GM19463 (cell line): ENCODE measurements around the gene SMPDL3A.
"Not testable (repeated sequence)": the region's sequence is repeated elsewhere in the genome, so short reads cannot be mapped to it uniquely, and the experiment has no call there.

Experiments
- ATAC-seq: cut with Tn5 transposase; IDR thresholded peaks from one replicate; pipeline ENCODE4 v1.9.1; 2021; ENCODE audit warnings: mild to moderate bottlenecking, moderate library complexity; ENCODE audit not compliant: unreplicated experiment

The SMPDL3A gene, protein sequence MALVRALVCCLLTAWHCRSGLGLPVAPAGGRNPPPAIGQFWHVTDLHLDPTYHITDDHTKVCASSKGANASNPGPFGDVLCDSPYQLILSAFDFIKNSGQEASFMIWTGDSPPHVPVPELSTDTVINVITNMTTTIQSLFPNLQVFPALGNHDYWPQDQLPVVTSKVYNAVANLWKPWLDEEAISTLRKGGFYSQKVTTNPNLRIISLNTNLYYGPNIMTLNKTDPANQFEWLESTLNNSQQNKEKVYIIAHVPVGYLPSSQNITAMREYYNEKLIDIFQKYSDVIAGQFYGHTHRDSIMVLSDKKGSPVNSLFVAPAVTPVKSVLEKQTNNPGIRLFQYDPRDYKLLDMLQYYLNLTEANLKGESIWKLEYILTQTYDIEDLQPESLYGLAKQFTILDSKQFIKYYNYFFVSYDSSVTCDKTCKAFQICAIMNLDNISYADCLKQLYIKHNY

DNA sequence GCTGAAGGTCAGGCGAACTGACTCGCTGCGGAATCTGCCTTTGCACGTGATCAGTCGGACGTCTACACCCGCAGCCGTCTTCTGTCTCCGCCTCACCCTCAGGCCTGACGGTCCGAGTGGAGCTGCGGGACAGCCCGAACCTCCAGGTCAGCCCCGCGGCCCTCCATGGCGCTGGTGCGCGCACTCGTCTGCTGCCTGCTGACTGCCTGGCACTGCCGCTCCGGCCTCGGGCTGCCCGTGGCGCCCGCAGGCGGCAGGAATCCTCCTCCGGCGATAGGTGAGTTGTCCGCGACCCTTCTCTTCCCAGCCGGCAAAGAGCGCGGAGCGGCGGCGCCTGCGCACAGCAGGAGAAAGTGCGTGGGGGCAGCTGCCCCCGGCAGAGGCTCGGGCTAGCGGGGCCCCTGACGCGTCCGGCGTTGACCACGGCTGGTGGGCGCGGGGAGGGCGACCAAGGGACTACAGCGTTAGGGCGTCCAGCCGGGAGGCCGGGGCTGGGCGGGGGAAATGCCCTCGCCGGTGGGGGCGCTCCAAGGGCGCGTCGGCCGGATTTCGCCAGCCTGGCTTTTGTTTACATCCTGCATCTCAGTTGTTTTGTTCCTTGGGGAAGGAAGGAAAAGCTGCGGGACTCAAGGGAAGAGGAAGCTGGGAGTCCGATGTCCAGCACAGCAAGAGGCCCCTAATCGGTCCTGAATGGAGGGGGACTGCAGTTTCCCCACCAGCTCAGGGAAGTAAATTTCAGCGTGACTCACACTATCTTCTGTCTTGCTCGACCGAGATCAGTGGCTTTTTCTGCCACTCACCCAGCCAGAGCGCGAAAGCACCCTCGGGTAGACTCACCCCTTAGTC is at the start of gene SMPDL3A:
SMPDL3A (plus strand) TSS at position 77 of the 846 bp plus-strand sequence; CDS start at position 166, 89 bp downstream.
- ATAC-seq: peak; percentile 53

DNA sequence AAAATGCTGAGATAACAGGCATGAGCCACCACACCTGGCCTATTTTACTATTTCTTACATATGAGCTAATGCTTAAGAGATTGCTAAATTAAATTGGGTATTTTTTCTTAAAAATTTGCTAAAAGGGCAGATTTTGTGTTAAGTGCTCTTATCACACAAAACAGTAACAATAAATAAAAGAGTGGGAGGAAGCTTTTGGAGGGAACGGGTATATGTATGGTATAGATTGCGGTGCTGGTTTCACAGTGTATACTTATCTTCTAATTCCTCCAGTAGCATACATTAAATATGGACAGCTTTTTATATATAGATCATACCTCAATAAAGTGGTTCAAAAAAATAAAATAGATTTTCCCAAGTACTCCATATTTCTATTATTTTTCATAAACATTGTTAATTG is 49.0 kb upstream of the SMPDL3A start:
- ATAC-seq: no peak

DNA sequence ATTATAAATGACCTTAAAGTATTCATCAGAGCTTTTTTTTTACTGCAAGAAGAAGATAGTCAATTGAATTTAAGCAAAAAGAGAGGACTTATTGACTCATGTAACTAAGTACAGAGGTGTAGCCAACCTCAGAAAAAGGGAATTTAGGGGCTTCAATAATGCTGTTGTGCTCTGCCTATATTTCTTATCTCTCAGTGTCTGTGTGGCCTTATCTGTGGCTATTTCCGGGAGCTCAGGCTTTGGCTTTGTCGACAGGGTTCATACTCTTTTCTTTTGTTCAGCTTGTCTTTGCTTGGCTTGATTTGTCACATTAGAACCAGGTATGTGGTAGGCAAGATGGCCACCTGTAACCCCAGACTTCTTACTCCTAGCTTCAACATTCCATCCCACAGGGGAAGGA is 48.1 kb upstream of the SMPDL3A start:
- no peak for ATAC-seq

DNA sequence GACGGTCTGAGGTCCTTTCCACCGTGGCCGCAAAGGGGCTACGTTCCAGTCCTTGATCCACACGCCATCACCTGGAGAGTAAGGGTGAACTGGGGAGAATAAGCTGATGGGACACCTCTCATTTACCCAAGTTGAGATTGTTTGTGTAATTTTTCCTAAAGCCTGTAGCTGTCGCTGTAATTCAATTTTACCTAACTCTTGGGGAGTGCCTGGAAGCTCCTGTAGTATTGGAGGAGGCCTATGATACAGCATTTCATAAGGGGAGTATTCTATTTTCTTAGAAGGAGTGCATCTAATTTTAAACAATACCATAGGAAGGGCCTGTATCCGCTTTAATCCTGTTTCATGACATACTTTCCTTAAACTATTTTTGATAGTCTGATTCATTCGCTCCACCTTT is 44.8 kb upstream of the SMPDL3A start:
- not testable (repeated sequence) for ATAC-seq

DNA sequence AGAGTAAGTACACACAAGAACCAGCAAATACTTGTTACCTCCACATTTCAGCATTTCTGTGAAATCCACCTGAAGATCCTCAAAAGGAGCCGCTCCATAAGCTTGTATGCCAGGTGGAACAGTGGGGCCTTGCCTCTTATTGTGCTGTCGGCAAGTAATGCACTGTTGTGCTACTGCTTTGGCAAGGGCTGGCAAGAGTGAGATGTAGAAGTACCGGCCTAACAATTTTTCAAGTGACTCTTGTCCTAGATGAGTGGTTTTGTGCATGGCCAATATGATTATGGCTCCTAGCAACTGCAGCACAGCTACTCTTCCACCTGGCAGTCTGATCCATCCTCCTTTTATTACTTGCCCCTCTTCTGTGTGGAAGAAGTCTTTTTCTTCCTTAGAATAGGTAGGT is 44.2 kb upstream of the SMPDL3A start:
- not testable (repeated sequence) for ATAC-seq

DNA sequence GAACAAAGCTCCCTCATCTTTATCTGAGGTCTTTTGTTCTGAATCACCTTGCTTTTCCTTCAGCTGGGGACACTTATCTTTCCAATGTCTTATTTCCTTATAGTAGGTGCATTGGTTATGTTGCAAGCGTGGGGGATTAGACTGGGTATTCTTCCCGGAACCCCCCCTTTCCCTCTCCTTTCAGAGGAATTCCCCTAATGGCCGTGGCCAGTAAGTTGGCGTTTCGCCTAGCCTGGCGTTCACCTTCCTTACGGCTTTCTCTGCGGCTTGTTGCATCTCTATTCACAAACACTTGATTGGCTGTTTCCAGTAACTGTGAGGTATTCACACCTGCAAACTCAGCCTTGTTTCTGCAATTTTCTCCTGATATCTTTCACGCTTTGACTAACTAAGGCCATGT is 42.4 kb upstream of the SMPDL3A start:
- no peak for ATAC-seq

DNA sequence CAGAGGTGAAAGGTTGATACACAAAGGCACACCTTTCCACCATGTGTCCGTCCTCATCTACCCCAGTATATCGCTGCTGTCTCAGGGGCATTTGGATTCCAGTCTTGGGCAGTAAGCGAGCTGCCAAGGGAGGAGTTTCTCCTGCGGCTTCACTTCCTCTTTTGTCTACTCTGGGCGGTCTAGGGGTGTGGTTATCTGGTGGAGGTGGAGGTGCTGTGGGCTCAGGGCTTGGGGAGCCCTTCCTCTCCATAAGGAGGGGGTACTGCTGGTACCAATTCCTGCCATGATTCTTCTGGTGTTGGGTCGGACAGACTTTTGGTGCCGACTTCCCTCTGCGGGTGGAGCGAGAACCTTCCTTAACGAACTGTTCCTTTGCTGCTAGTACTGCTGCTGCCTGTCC is 41.5 kb upstream of the SMPDL3A start:
- no peak for ATAC-seq

DNA sequence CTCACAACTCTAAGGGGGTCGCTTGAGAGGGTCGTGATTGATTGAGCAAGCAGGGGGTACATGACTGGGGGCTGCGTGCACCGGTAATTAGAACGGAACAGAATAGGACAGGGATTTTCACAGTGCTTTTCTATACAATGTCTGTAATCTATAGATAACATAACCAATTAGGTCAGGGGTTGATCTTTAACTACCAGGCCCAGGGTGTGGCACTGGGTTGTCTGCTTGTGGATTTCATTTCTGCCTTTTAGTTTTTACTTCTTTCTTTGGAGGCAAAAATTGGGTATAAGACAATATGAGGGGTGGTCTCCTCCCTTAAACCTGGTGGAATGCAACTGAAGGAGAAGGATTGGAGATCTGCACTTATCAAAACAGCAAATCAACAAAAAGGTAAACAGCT is 40.1 kb upstream of the SMPDL3A start:
- not testable (repeated sequence) for ATAC-seq

DNA sequence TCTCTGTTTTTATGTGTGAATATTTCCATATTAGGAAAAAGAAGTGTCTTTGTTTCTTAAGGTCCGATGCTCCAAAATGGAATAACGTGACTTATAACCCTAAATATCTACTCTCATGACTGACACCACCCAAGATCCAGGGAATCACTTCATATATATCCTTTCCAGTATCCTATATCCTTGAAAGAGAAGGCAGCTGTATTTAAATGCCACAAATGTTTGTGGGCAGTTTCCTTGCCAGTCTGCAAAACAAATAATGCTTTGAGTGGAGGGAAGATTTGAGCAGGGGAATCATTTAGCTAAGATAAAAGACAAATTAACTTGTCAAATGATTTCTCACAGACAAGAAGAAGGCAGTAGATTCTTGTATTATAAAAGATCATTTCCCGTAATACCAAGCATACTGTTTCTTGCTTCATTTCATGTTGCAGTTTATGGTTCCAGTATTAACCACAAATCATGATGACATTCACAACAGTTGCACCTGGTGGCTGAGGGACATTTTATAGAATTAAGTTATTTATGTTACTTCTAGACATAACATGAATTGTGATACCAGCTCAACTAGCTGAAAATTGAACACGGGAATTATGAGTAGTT is 39.5 kb upstream of the SMPDL3A start:
- no peak for ATAC-seq

DNA sequence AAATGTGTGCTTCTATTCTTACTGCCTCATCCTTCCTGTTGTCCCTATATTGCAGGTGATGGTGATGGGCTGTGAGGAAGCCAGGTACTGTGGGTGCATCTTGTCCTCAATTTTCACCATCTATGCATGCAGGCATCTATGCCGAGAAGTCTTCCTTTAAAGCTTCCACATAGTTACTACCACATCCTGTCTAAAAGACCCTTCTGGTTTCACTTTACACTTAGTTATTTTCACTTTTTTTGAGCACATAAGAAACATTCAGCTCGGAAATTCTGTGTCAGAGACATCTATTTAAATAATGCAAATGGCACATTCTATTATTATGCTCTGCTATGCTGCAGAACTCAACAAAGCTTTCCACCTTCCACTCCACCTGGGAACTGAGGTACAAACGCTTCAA is 37.7 kb upstream of the SMPDL3A start:
- ATAC-seq: peak; percentile 77

DNA sequence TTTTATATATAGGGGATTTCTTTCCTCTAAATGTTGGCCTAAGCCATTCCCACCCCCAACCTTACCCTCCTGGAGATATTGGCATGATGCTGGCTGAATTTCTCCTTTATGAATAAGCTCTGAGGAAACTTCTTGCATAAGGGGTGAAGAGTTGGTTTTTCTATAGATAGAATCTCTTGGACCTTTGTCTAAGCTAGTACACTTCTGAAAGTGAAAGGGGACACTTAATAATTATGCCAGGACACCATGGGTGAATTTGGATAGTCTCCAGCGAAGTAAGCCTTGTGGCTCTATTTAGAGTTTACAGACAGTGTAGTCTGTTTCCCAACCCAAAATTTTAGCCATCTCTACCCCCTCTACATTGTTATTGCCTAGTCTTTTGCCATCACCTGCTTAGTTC is 36.6 kb upstream of the SMPDL3A start:
- peak; percentile 30 for ATAC-seq

DNA sequence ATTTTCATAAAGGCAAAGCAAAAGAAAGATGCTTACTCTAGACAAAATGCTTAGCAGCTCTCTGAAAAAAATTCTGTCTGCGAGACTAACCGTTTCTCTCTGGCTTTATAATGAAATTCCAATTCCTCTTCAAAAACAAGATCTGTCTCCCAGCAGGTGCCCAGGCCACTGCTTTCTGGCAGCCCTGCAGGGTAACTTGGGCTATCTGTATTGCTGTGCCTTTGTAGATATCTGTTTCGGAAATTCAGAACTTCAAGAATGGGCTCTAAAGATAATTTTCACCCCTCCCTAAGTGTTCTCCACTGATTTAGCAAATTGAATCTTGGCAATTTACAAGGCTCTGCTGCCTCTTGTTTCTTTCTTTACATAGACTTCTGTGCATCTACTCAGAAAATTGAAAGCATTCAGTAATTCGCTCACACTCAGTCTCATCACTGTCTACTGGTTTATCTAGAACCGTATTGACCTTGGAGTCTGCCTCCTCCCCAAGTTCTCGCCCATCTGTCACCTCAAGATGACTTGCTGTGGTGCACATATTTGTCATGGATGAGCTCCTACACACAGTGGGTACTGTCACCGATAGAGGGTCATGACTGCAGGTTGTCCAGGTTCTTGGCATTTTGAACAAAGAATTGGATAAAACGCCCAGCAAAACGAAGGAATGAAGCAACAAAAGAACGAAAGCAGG is 35.9 kb upstream of the SMPDL3A start:
- no peak for ATAC-seq

DNA sequence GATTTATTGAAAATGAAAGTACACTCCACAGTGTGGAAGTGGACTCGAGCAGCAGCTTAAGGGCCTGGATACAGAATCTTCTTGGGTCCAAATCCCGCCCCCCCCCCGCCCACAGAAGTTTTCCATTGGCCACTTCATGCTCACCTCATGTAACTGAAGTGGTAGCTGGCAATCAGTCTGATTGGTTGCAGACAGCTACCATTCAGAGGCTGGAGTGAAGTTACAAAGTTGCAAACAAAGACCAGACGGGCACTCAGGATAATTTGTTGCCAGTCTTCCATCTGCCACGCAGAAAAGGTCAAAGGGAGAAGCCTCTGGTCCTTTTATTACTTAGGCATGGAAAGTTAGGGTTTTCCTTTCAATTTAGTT is 35.4 kb upstream of the SMPDL3A start:
- no peak for ATAC-seq

DNA sequence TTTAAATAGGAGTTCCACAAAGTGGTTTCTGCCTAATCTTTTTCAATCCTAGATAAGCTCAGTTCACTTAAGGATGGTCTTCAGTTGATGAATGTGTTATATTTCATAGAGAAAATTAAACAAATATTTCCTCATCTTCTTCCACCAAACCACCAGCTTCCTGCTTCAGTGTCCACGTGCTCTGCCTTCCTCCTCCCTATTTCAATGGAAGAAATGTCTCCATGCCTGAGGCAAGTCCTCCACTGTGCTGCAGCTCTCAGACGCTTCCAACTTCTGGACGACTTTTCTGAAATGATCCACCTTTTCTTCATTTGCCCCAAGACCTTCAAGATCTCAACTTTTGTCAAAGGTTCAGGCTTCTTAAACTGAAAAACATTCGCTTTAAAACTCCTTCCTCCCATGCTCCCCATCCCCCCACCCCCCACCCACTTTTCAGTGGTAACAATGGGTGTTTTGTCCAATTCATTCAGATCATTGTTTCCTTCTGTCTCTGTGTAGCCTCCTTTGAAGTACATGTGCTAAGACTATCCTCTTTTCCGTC is 34.8 kb upstream of the SMPDL3A start:
- ATAC-seq: no peak

DNA sequence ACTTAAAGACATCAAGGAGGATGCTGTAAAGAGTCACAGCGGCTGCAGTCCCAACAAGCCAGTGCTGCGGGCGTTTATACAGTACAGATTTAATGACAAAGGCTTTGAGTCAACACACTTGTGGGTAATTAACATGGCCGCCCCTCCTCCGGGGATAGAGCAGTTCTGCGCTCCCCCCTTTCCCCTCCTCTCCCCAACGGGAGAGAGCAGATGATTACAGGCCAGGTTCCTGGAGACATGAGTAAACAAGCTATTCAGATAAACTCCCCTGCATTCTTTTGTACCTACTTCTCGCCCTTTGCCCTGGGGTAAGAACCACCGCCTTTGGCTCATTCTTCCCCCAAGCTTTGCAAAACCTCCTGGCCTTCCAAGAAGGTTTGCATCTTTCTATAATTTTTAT is 33.2 kb upstream of the SMPDL3A start:
- ATAC-seq: no peak

DNA sequence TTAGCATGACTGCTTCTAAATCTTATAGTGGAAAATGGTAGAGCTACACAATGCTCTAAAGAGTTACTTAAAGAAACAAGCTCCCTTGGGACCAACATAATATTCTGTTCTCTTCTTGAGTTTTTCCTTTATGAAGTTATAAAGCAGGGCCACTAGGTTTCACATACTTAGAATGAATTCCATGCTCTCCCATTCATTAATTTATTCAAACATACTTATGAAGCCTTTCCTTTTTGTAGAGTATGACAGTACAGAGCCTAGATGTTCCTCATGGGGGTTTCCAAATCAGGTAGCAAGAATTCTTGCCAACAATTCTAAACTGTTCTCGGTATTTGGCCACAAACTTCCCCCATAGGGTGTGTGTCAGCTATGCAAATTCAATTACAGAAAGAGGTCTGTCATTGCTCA is 30.1 kb upstream of the SMPDL3A start:
- peak; percentile 100 for ATAC-seq

DNA sequence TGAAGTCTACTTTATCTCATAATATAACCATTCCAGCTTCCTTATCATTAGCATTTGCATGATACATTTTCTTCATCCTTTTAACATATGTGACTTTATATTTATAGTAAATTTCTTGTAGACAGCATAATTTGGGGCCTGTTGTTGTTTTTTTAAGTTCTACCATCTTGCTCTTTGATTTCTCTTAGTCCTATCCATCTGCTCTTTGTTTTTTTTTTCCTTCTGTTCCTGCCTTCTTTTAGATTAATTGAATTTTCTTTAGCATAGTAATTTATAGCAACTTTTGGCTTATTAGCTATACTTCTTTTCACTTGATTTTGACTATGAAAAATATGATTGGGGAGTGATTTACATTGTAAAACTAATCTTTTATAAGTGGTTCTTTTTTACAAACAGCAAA is 28.7 kb upstream of the SMPDL3A start:
- no peak for ATAC-seq

DNA sequence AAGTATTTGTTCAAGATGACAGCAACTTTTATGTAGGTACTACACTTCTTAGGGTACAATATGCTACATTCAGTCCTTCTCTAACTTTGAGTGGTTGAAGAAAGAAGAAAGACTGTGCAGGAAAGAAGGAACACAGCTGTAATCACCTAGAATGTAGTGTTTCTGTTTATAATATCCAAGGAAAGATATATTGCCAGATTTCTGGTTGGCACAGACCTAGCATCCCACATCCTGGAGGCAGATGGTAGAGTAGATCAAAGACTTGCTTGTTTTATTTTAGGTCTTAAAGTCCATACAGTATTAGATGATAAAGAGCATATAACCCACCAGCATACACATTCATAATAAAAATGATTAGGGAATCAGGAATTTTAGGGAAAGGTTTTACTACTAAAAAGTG is 22.8 kb upstream of the SMPDL3A start:
- ATAC-seq: no peak

DNA sequence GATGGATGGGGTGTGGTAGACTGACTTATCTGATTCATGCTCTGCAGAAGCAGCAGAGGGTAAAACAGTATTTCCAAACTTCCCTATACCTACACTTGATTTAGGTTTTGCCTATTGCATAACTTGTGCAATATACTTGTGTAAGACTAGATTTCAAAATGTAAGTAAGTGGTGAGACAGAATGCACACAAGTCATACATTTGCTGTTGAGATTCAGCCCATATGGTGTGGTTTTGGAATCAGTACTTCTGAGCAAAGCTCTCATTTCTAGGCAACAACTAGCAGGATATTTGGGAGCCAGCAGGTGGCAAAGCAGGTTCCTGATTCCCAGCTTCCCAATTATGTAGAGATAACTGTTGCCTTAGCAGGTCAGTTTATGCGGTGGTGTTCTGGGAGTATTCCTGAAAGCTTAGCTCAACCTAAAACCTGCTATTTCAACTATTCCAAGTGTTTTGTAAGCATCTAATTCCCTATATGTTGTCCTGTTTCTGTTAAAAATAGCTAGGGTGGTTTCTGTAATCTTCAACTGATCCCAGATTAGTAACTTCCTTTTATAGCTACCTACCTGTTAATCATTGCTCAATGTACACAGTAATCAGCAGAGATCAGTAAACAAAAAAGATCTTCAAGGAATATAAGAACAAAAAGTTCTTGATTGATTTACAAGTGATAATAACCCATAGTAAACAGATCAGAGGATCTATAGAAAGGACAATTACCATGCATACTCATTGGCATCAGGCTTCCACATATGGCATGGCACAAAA is 18.0 kb upstream of the SMPDL3A start:
- no peak for ATAC-seq
